NCI-H128 (cell line): ENCODE results near the gene TOR1A.
"Not testable (repeated sequence)": the region's sequence is repeated elsewhere in the genome, so short reads cannot be mapped to it uniquely, and the experiment has no call there.

Experiments
- DNase-seq: peaks from one replicate; lab custom pipeline; 2025; ENCODE audit not compliant: unreplicated experiment; lab: John Stamatoyannopoulos, UW

TOR1A gene

GRCh38 chr9:129823542-129823934 is 398 bp downstream of the TOR1A start:
- no peak for DNase-seq

GRCh38 chr9:129822898-129823541 is 916 bp downstream of the TOR1A start:
- DNase-seq = no peak

DNA sequence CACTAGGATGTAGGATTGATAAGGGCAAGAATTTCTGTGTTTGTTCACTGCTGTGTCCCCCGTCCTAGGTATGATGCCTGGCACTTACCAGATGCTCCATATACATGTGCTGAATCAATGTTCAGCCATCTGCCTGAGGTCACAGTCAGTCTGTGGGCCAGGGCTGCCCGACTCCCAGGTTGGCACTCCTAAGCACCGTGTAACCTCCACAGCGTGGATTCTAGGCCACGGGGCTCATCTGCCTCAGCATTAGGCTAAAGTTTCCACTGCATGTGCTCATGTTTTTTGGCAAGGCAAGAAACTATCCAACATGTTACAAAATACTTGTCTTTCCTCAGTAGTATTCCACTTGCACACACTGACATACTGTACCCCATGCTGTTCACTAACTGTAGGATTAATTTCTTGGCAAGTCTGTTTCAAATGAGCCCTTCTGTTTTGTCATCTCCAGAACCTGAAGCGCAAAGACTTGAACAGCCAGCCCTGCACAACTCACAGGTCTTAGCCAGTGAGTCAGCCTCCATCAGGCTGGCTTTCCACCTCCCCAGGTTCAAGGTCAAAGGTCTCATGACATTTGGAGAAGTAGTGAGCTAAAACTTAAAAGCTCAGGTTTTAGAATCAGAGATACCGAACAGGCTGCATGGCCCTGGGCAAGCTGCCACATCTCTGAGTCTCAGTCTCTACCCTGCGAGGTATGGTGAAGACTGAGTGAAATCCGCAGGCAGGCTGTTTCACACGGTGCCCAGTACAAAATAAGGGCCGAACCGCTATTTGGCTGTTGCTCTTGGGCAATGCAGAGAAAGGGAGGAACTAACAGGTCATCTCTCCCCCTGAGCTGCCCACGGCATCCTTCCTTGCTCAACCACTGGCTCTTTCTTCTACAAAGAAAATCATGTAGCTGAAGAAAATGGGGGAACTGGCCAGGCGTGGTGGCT is 7.2 kb downstream of the TOR1A start:
- no peak for DNase-seq

DNA sequence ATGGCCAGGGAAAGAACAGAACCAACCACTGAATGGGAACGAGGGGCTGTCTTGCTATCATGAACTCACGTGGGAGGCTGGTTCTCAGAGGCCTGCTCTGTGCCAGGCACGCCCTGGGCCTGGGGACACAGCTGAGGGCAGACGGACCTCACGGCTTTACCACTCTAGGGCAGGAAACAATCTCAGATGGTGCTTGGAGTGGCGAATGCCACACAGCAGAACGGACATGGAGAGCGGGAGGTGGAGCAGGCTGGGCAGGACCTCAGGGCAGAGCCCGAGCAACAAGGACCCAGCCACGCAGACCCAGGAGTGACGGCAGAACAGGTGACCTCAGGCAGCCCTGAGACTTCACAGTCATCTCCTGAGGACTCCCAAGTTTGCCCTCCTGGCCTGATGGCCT is 8.7 kb downstream of the TOR1A start:
- no peak for DNase-seq

DNA sequence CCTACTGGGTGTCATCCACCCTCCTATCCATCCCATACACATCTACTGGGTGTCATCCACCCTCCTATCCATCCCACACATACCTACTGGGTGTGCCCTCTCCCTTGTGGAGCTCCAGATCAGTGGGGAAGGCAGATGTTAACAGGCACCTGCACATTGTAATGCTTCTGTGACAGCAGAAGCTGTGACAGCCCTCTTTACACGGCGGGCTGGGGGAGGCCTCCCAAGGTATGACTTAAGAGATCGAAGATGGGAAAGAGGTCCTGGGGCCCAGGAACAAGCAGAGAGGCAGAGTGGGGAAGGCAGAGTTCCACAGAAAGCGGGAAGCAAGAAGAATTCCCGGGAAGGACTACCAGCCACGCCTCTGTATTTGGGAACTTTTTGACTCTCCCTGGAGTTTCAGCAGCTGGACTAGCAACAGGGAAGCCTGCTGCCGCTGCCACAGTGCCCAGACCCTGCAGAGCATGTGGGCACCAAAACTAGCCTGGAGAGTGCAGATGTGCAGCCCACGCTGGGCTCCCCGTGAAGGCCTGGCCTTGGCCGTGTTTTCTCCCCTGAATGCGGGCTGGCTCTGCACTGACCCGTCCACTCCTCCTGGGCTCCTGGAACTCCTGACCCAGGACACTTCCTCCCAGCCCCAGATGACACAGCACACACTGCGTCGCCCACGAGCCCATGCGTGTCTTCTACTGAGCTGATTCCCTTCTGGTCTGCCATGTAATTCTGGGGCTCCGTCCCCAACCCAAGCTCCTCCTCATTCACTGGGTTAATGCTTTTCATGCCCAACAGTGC is 9.3 kb downstream of the TOR1A start:
- DNase-seq = no peak

- DNase-seq = no peak
Measured at GRCh38 chr9:129813661-129814060, 10.3 kb downstream of the TOR1A start.

GRCh38 chr9:129812385-129812784 is 11.6 kb downstream of the TOR1A start:
- DNase-seq = no peak

DNA sequence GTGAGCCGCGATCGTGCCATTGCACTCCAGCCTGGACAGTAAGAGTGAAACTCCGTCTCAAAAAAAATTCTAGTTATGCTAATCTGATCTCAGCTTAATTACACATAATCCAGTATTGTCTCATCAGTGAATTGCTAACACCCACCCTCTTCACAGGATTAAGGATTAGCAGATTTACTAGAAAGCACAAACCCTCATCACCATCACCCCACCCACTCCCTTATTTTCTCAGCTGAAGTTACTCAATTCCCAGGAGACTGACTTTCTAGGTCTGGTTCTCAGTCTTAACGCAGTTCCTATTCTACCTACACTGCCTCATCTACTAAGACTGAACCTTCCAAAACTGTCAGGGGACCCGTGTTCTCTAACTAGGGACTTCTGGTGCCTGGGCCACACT is 12.0 kb downstream of the TOR1A start:
- DNase-seq = no peak

- no peak for DNase-seq
Measured at GRCh38 chr9:129810788-129811187, 13.1 kb downstream of the TOR1A start.

- no peak for DNase-seq
Measured at GRCh38 chr9:129810116-129810515, 13.8 kb downstream of the TOR1A start.

DNA sequence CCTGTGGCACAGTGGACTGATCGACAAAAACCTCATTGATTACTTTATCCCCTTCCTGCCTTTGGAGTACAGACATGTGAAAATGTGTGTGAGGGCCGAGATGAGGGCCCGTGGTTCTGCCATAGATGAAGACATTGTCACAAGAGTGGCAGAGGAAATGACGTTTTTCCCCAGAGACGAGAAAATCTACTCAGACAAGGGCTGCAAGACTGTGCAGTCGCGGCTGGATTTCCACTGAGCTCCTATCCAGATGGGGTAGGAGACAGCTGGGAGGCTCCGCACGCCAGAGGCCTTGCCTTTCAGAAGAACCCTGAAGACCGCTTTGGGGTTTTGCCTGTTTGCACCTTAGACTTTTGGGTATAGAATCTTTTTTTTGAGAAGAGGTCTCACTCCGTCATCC is 14.6 kb downstream of the TOR1A start:
- DNase-seq = no peak

- DNase-seq = no peak
Measured at GRCh38 chr9:129806061-129806460, 17.9 kb downstream of the TOR1A start.

GRCh38 chr9:129803676-129804060 is 20.3 kb downstream of the TOR1A start:
- DNase-seq = no peak

DNA sequence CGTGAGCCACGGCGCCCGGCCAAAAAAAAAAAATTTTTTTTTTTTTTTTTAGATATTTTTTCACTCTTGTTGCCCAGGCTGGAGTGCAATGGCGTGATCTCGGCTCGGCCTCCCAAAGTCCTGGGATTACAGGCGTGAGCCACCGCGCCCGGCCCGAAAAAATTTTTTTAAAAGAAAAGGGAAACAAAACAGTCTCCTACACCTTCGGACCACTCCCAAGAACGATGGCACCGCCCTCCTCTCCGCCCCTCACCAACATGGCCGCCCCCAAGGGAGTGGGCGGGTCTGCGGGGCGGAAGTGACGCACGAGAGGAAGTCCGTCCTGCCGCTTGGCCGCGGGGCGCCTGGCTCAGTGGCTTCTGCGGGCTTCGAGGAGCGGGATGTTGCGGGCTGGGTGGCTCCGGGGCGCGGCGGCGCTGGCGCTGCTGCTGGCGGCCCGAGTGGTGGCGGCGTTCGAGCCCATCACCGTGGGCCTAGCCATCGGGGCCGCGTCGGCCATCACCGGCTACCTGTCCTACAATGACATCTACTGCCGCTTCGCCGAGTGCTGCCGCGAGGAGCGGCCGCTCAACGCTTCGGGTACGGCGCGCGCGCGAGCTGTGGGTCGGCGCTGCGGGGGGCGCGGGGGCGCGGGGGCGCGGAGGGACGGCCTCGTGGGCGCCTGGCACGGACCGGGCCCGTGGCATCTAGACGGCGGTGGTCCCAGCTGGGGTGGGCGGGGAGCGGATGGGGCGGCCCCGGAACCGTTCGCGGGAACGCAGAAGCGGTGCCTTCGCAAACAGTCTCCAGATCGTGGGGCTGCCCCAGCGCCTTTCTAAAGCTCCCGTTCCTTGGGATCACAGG is 20.9 kb downstream of the TOR1A start, which contains the start of gene TOR1B:
TSS of gene TOR1B (plus strand) at position 352 of the 843 bp plus-strand sequence. CDS start at position 381, 29 bp downstream.
- DNase-seq = peak; percentile 86

DNA sequence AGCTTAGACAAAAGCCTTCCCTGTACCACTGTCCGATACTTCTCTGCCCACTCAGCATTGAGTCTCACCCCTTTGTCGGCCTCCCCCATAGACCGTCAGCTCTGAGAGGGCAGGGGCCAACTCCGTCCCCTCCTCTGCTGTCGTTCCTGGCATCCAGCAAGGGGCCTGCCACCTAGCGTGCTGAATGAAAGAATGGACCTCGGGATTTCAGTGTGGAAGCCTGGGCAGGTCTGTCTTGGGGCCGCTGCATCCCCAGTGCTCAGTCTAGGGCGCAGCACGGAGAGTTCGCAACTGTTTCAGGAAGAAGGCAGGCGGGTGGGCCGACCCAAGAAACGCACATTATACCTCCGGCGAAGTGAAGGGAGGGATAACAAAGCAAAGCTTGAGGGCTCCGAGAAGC is 22.4 kb downstream of the TOR1A start:
- DNase-seq = no peak

GRCh38 chr9:129798973-129799372 is 25.0 kb downstream of the TOR1A start:
- DNase-seq = no peak

GRCh38 chr9:129796029-129796428 is 27.9 kb downstream of the TOR1A start:
- DNase-seq = not testable (repeated sequence)

- no peak for DNase-seq
Measured at GRCh38 chr9:129794549-129794948, 29.4 kb downstream of the TOR1A start.

DNA sequence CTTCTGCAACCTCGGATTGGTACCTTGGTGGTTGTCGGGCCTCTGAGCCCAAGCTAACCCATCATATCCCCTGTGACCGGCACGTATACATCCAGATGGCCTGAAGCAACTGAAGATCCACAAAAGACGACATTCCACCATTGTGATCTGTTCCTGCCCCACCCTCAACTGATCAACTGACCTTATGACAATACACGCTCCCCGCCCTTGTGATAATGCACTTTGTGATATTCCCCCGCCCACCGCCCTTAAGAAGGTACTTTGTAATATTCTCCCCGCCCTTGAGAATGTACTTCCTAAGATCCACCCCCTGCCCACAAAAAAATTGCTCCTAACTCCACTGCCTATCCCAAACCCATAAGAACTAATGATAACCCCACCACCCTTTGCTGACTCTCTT is 37.5 kb downstream of the TOR1A start:
- DNase-seq = no peak

- no peak for DNase-seq
Measured at GRCh38 chr9:129785866-129786265, 38.1 kb downstream of the TOR1A start.

DNA sequence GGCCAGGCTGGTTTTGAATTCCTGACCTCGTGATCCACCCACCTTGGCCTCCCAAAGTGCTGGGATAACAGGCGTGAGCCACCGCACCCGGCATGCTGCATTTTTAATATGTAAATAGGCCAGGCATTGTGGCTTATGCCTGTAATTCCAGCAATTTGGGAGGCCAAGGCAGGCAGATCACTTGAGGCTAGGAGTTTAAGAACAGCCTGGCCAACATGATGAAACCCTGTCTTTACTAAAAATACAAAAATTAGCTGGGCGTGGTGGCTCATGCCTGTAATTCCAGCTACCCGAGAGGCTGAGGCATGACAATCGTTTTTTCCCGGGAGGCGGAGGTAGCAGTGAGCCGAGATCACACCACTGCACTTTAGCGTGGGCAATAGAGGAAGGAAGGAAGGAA is 39.0 kb downstream of the TOR1A start:
- not testable (repeated sequence) for DNase-seq
